ENCODE measurements around the gene ABHD11.

ABHD11 gene

DNA sequence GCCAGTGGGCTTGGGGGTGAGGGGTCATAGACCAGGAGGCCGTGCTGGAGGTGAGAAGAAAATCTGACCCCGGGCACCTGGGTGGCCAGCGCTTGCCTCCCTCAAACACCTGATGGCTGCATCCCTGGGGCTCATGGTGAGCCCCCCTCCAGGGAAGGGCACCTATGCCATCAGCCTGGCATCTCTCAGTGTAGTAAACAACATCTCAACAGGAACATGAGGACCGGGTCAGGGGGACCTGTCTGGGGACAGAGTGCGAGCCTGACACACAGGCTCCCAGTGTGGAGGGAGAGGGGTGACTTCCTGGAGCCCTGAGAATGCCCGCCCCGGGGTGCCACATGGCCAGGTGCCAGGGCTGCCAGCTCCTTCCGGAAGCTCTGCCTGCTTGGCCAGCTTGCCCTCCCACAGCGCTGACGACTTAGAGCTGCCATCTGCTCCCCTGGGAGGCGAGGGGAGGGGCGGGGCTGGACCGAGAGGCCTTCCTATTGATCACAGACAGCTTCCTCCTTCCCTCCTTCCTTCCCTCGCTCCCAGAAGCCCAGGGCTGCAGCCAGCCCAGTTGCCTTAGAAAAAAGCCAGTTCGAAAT lies 31.5 kb downstream of the ABHD11 start:
- TF ChIP-seq CTCF (IDR thresholded peaks at IDR 0.05; ENCODE audit: low read length, missing control alignments), result no peak
- no peak overlapping the region for H3K4me3 ChIP-seq (replicated peaks; ENCODE audit: low read depth, low read length)
- no peak for DNase-seq (ENCODE audit: low read depth)

GRCh38 chr7:73706126-73707044 lies 32.2 kb downstream of the ABHD11 start:
- no peak overlapping the region for H3K4me3 ChIP-seq (replicated peaks; ENCODE audit: low read depth, low read length)
- no peak for DNase-seq (ENCODE audit: low read depth)
- TF ChIP-seq CTCF (IDR thresholded peaks at IDR 0.05; ENCODE audit: low read length, missing control alignments), result no peak

- H3K4me3 ChIP-seq (replicated peaks; ENCODE audit: low read depth, low read length), result no peak overlapping the region
- TF ChIP-seq CTCF (IDR thresholded peaks at IDR 0.05; ENCODE audit: low read length, missing control alignments), result no peak
- no peak for DNase-seq (ENCODE audit: low read depth)
These were observed 33.1 kb downstream of the ABHD11 start for GRCh38 chr7:73705551-73705920.

DNA sequence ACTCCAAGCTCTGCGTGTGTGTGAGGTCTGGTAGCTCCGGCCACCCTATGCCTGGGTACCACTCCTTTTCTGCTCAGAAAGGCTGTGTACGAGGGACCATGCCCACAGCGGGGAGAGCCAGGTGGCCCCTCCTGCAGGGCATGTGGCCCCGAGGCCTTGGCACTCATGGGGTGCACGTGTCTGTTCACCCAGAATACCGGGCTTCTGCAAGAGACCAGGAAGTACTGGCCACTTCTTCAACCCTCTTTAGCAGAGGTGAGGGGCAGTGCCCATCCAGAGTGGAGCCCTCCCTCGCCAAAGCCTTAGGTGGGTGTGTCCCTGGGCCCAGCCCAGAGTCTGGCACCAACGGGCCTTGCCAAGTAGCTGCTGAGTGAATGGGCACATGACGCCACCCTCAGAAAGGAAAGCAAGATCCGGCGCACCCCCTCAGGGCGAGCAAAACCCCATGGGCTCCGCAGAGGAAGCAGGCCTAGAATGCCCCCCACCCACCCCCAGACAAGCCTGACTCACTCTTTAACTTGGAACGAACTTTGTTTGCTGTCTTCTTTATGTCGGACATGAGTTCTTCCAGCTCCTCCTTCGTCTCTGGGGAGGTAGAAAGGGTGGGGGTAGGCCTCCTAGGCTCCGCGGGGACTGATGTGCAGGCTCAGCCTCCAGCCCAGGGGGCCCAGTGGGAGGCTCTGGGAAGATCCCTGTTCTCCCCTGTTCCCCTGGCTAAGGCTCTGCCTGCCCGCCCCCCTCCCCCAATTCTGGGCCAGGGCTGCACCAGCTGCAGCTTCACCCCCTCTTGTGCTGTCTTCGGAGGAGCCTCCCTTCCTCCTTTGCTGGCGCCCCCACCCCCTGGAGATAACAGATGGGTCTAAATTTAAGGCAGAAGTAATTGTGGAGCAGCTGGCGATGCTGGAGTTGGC lies 33.7 kb downstream of the ABHD11 start:
- H3K4me3 ChIP-seq (replicated peaks; ENCODE audit: low read depth, low read length), result no peak overlapping the region
- TF ChIP-seq CTCF (IDR thresholded peaks at IDR 0.05; ENCODE audit: low read length, missing control alignments), result no peak
- peak; percentile 55 for DNase-seq (ENCODE audit: low read depth)

DNA sequence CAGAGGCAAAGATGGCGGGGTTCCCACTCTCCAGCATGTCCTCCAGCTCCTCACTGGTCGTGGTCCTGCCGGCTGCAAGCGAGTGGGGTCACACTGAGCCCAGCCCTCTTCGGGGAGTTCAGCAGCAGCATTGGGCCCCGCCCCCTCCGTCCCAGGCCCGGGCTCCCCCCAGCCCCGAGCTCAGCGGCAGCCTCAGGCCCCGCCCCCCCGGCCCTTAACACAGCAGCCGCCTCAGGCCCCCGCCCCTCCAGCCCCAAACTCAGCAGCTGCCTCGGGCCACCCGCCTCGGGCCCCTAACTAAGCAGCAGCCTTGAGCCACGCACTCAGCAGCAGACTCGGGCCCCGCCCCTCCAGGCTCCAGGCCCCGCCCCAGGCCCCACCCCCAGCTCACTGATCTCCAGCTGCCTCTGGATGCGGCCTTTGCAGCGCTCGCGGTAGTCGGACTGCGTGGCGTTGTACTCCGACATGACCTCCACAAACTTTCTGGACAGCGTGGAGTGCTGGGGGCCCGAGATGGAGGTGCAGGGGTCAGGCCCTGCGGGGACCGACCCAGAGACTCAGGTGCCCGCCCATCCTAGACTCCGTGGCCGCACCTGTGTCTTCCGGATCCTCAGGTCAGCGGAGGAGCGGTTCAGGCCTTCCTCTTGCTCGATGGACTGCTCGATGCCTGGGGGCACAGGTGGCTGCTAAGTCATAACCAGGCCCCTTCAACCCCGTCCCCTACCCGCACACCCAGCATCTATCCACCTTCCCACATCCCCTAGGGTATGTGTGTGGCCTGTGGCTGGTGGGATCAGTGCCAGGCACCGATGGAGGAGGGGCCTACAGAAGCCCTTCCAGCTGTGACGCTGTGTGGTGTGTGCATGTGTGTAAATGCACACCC lies 34.6 kb downstream of the ABHD11 start:
- peak; percentile 31 for DNase-seq (ENCODE audit: low read depth)
- TF ChIP-seq CTCF (IDR thresholded peaks at IDR 0.05; ENCODE audit: low read length, missing control alignments), result no peak
- H3K4me3 ChIP-seq (replicated peaks; ENCODE audit: low read depth, low read length), result no peak overlapping the region

DNA sequence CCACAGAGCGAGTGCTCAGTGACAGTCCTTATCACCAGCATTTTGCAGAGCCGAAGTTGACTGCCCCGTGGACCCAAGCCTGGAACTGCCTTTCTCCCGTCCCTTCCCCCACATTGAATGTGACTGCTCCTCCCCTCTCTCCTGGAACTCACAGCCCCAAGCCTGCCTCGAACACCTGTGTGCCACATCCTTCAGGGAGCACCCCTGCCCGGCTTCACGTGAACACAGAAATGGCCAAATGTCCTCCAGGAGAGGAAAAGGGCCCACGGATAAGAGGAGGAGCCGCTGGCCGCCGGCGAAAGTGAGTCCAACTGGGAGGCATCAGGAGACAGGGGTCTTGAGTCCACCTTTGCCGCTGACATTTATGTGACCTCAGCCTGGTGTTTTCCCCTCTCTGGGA lies 35.4 kb downstream of the ABHD11 start:
- H3K4me3 ChIP-seq (replicated peaks; ENCODE audit: low read depth, low read length), result no peak overlapping the region
- no peak for DNase-seq (ENCODE audit: low read depth)
- TF ChIP-seq CTCF (IDR thresholded peaks at IDR 0.05; ENCODE audit: low read length, missing control alignments), result no peak

All from fibroblast of pulmonary artery (primary cell).